Immature natural killer cell (primary cell): ENCODE results near the gene NRG2. TPM values are rescaled to one million over a fixed set of nuclear protein-coding genes. Genes with fewer than 3 reads are reported as not detected.

Source experiments
- DNase-seq, 3 donors: peaks; one replicate each; pipeline ENCODE4 v3.0.0; 2022; ENCODE audit warnings: mixed read lengths in 1 of 3
- H3K27ac Mint-ChIP-seq, 6 donors: one replicate each; pipeline ENCODE4 v1.8.0; 2020; ENCODE audit warnings: mixed read lengths in 6 of 6, mild to moderate bottlenecking in 5 of 6, inconsistent platforms in 4 of 6, moderate library complexity in 3 of 6
- H3K27me3 Mint-ChIP-seq, 3 donors: one replicate each; pipeline ENCODE4 v1.8.0; 2020 to 2021; ENCODE audit warnings: low read depth in 3 of 3, mild to moderate bottlenecking in 3 of 3, mixed read lengths in 3 of 3, moderate library complexity in 3 of 3, inconsistent platforms in 1 of 3
- H3K36me3 Mint-ChIP-seq, 3 donors: one replicate each; pipeline ENCODE4 v1.8.0; 2020; ENCODE audit warnings: mixed read lengths in 3 of 3, inconsistent platforms in 2 of 3, mild to moderate bottlenecking in 2 of 3
- H3K4me1 Mint-ChIP-seq, 2 donors: one replicate each; pipeline ENCODE4 v1.8.0; 2020; ENCODE audit warnings: inconsistent platforms in 2 of 2, mild to moderate bottlenecking in 2 of 2, mixed read lengths in 2 of 2, moderate library complexity in 1 of 2
- H3K4me3 Mint-ChIP-seq, 5 donors: one replicate each; pipeline ENCODE4 v1.8.0; 2020; ENCODE audit warnings: mild to moderate bottlenecking in 5 of 5, mixed read lengths in 5 of 5, inconsistent platforms in 3 of 5, moderate library complexity in 3 of 5
- H3K9me3 Mint-ChIP-seq, 6 donors: one replicate each; pipeline ENCODE4 v1.8.0; 2020; ENCODE audit warnings: mild to moderate bottlenecking in 6 of 6, mixed read lengths in 6 of 6, inconsistent platforms in 4 of 6, moderate library complexity in 3 of 6
- polyA plus RNA-seq, 3 donors: library from polyadenylated mRNA; unstranded; fragments of 300-500 nt; fragmentation: Illumina TruSeq; gene quantifications; one replicate each; pipeline ENCODE4 v1.2.3, GENCODE V29; 2021

Gene NRG2
- polyA plus RNA-seq, 3 donors from 2014 or later: 0.08 to 0.21 (median 0.08) TPM

GRCh38 chr5:140033037-140033760 is 9.9 kb downstream of the NRG2 start:
- no peaks in the 10 kb centered on the region for H3K36me3 Mint-ChIP-seq
- peaks cover under 1 to 2% of the 10 kb centered on the region in 2 donors for H3K4me1 Mint-ChIP-seq
- no peak overlapping the region for H3K4me3 Mint-ChIP-seq
- no peak overlapping the region for H3K27ac Mint-ChIP-seq
- peaks cover 6 to 14% (median 7%) of the 10 kb centered on the region in 3 donors for H3K27me3 Mint-ChIP-seq
- no peak for DNase-seq
- no peaks in the 10 kb centered on the region for H3K9me3 Mint-ChIP-seq

- no peaks in the 10 kb centered on the region for H3K36me3 Mint-ChIP-seq
- H3K4me1 Mint-ChIP-seq: no peaks in the 10 kb centered on the region
- no peak overlapping the region for H3K27ac Mint-ChIP-seq
- no peaks in the 10 kb centered on the region for H3K9me3 Mint-ChIP-seq
- peaks cover 5 to 14% (median 7%) of the 10 kb centered on the region in 3 donors for H3K27me3 Mint-ChIP-seq
- H3K4me3 Mint-ChIP-seq: no peak overlapping the region
- no peak for DNase-seq
These were observed 10.8 kb downstream of the NRG2 start for GRCh38 chr5:140032296-140032695.

GRCh38 chr5:140027807-140028206 is 15.3 kb downstream of the NRG2 start:
- H3K36me3 Mint-ChIP-seq: no peaks in the 10 kb centered on the region
- H3K4me1 Mint-ChIP-seq: no peaks in the 10 kb centered on the region
- no peaks in the 10 kb centered on the region for H3K9me3 Mint-ChIP-seq
- H3K4me3 Mint-ChIP-seq: no peak overlapping the region
- DNase-seq: no peak
- peaks cover 3 to 8% (median 5%) of the 10 kb centered on the region in 3 donors for H3K27me3 Mint-ChIP-seq
- H3K27ac Mint-ChIP-seq: no peak overlapping the region

- no peak overlapping the region for H3K4me3 Mint-ChIP-seq
- H3K27ac Mint-ChIP-seq: no peak overlapping the region
- no peaks in the 10 kb centered on the region for H3K9me3 Mint-ChIP-seq
- H3K36me3 Mint-ChIP-seq: no peaks in the 10 kb centered on the region
- DNase-seq: no peak
- H3K27me3 Mint-ChIP-seq: peaks cover 3 to 11% (median 5%) of the 10 kb centered on the region in 3 donors
- H3K4me1 Mint-ChIP-seq: no peaks in the 10 kb centered on the region
These were observed 17.4 kb downstream of the NRG2 start for GRCh38 chr5:140025736-140026135.

- no peak for DNase-seq
- peaks cover 2 to 11% (median 3%) of the 10 kb centered on the region in 3 donors for H3K27me3 Mint-ChIP-seq
- H3K9me3 Mint-ChIP-seq: no peaks in the 10 kb centered on the region
- H3K4me1 Mint-ChIP-seq: no peaks in the 10 kb centered on the region
- no peak overlapping the region for H3K4me3 Mint-ChIP-seq
- H3K36me3 Mint-ChIP-seq: no peaks in the 10 kb centered on the region
- no peak overlapping the region for H3K27ac Mint-ChIP-seq
These were observed 18.2 kb downstream of the NRG2 start for GRCh38 chr5:140024928-140025327.

- Mint-ChIP-seq H3K9me3 (no peaks in the 10 kb centered on the region), H3K4me3 (no peak overlapping the region), H3K27me3 (peaks cover under 1 to 11% (median 2%) of the 10 kb centered on the region in 3 donors), H3K36me3 (no peaks in the 10 kb centered on the region), H3K4me1 (no peaks in the 10 kb centered on the region), H3K27ac (no peak overlapping the region)
- DNase-seq: no peak
These were observed 19.4 kb downstream of the NRG2 start for GRCh38 chr5:140023611-140024191.

- no peak for DNase-seq
- no peaks in the 10 kb centered on the region for H3K4me1 Mint-ChIP-seq
- H3K36me3 Mint-ChIP-seq: no peaks in the 10 kb centered on the region
- H3K27ac Mint-ChIP-seq: no peak overlapping the region
- H3K4me3 Mint-ChIP-seq: no peak overlapping the region
- H3K27me3 Mint-ChIP-seq: peaks cover 0 to 9% (median 0%) of the 10 kb centered on the region in 3 donors
- no peaks in the 10 kb centered on the region for H3K9me3 Mint-ChIP-seq
These were observed 22.4 kb downstream of the NRG2 start for GRCh38 chr5:140020601-140021177.

- Mint-ChIP-seq H3K27ac (no peak overlapping the region), H3K4me1 (no peaks in the 10 kb centered on the region), H3K4me3 (no peak overlapping the region), H3K9me3 (no peaks in the 10 kb centered on the region), H3K36me3 (no peaks in the 10 kb centered on the region), H3K27me3 (peaks cover 0 to 3% (median 0%) of the 10 kb centered on the region in 3 donors)
- no peak for DNase-seq
These were observed 24.0 kb downstream of the NRG2 start for GRCh38 chr5:140018920-140019644.

GRCh38 chr5:140018517-140018916 is 24.6 kb downstream of the NRG2 start:
- H3K9me3 Mint-ChIP-seq: no peaks in the 10 kb centered on the region

GRCh38 chr5:140018096-140018481 is 25.0 kb downstream of the NRG2 start:
- H3K4me3 Mint-ChIP-seq: no peak overlapping the region
- no peaks in the 10 kb centered on the region for H3K4me1 Mint-ChIP-seq

More at GRCh38 chr5:140018517-140018916, 24.6 kb downstream of the NRG2 start:
- Mint-ChIP-seq H3K27me3 (peaks cover 0 to 3% (median 0%) of the 10 kb centered on the region in 3 donors), H3K4me1 (no peaks in the 10 kb centered on the region), H3K27ac (no peak overlapping the region), H3K36me3 (no peaks in the 10 kb centered on the region), H3K4me3 (no peak overlapping the region)
- DNase-seq: no peak

GRCh38 chr5:140017397-140018095 is 25.6 kb downstream of the NRG2 start:
- Mint-ChIP-seq H3K9me3 (no peaks in the 10 kb centered on the region), H3K4me1 (no peaks in the 10 kb centered on the region), H3K27ac (no peak overlapping the region), H3K36me3 (no peaks in the 10 kb centered on the region), H3K4me3 (no peak overlapping the region), H3K27me3 (peaks cover 0 to 3% (median 0%) of the 10 kb centered on the region in 3 donors)
- no peak for DNase-seq

More at GRCh38 chr5:140018096-140018481, 25.0 kb downstream of the NRG2 start:
- H3K9me3 Mint-ChIP-seq: no peaks in the 10 kb centered on the region
- H3K27me3 Mint-ChIP-seq: peaks cover 0 to 3% (median 0%) of the 10 kb centered on the region in 3 donors
- H3K36me3 Mint-ChIP-seq: no peaks in the 10 kb centered on the region
- H3K27ac Mint-ChIP-seq: no peak overlapping the region
- no peak for DNase-seq

- H3K27me3 Mint-ChIP-seq: no peaks in the 10 kb centered on the region
- no peak overlapping the region for H3K4me3 Mint-ChIP-seq
- no peaks in the 10 kb centered on the region for H3K4me1 Mint-ChIP-seq
- H3K9me3 Mint-ChIP-seq: no peaks in the 10 kb centered on the region
- H3K36me3 Mint-ChIP-seq: no peaks in the 10 kb centered on the region
- no peak for DNase-seq
- no peak overlapping the region for H3K27ac Mint-ChIP-seq
These were observed 27.4 kb downstream of the NRG2 start for GRCh38 chr5:140015706-140016105.

- Mint-ChIP-seq H3K4me3 (no peak overlapping the region), H3K27ac (no peak overlapping the region), H3K27me3 (no peaks in the 10 kb centered on the region), H3K4me1 (no peaks in the 10 kb centered on the region), H3K9me3 (no peaks in the 10 kb centered on the region), H3K36me3 (no peaks in the 10 kb centered on the region)
- no peak for DNase-seq
These were observed 28.3 kb downstream of the NRG2 start for GRCh38 chr5:140014751-140015150.
